ENCODE data around the gene POLR1B. TPM values are rescaled to one million over a fixed set of nuclear protein-coding genes. Genes with fewer than 3 reads are reported as not detected.
"Not testable (repeated sequence)": the region's sequence is repeated elsewhere in the genome, so short reads cannot be mapped to it uniquely, and the experiment has no call there.

POLR1B gene, protein sequence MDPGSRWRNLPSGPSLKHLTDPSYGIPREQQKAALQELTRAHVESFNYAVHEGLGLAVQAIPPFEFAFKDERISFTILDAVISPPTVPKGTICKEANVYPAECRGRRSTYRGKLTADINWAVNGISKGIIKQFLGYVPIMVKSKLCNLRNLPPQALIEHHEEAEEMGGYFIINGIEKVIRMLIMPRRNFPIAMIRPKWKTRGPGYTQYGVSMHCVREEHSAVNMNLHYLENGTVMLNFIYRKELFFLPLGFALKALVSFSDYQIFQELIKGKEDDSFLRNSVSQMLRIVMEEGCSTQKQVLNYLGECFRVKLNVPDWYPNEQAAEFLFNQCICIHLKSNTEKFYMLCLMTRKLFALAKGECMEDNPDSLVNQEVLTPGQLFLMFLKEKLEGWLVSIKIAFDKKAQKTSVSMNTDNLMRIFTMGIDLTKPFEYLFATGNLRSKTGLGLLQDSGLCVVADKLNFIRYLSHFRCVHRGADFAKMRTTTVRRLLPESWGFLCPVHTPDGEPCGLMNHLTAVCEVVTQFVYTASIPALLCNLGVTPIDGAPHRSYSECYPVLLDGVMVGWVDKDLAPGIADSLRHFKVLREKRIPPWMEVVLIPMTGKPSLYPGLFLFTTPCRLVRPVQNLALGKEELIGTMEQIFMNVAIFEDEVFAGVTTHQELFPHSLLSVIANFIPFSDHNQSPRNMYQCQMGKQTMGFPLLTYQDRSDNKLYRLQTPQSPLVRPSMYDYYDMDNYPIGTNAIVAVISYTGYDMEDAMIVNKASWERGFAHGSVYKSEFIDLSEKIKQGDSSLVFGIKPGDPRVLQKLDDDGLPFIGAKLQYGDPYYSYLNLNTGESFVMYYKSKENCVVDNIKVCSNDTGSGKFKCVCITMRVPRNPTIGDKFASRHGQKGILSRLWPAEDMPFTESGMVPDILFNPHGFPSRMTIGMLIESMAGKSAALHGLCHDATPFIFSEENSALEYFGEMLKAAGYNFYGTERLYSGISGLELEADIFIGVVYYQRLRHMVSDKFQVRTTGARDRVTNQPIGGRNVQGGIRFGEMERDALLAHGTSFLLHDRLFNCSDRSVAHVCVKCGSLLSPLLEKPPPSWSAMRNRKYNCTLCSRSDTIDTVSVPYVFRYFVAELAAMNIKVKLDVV
- total RNA-seq (2012; rRNA removed) = 23.8 and 26.9 TPM in 2 replicates

DNA sequence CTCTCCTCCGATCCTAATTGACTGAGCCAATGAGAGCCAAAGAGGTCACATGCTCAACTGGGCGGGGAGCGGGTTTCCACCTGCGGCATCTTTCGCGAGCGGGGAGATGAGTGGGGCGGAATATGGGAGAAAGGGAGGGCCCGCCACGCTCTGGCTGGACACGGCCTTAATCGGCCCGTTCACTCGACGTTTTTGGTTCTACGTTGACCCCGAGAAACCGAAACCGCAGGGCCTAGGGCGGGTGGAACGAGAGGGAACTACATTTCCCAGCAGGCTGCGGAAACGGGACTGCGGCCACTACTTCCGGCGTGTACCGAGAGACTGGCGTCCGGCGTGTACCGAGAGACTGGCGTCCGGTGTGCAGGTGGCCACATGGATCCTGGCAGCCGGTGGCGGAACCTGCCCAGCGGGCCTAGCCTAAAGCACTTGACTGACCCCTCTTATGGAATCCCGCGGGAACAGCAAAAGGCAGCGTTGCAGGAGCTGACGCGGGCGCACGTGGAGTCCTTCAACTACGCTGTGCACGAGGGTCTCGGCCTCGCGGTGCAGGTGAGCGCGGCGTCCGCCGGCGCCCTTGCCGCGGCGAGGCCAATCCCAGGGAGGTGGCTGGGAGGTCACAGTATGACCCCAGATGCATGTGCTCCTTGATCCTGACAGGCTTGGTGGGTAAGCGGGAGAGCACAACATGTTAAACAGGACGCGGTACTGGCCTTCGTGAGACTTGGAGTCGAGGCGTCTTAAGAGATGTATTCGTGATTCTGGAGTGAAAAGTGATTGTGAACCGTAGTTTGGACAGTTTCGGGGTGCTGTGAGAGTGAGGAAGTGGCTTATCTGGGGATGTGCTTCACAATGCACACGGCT, at the start of gene POLR1B:
Gene POLR1B, plus strand, starts transcription at position 343 of the 861 bp plus-strand sequence. Its CDS starts 30 bp downstream, at position 373.
- H3K4me1 ChIP-seq (ENCODE audit: control insufficient read depth, insufficient read depth, low read length) = peaks cover 14% of the 10 kb centered on the region
- H3K27me3 ChIP-seq (ENCODE audit: control insufficient read depth, insufficient read depth, low read length) = no peaks in the 10 kb centered on the region
- peak within 1 kb of the TSS; percentile 97 for H3K4me3 ChIP-seq (ENCODE audit: low read length)
- peak within 1 kb of the TSS; percentile 88 for H3K4me2 ChIP-seq (ENCODE audit: low read length)
- peak within 1 kb of the TSS; percentile 85 for H3K9ac ChIP-seq (ENCODE audit: low read depth, low read length)
- H3K36me3 ChIP-seq (ENCODE audit: insufficient read depth, low read length) = peaks cover 7% of the 10 kb centered on the region
- H3K9me3 ChIP-seq (replicated peaks; ENCODE audit: low read length) = no peaks in the 10 kb centered on the region

DNA sequence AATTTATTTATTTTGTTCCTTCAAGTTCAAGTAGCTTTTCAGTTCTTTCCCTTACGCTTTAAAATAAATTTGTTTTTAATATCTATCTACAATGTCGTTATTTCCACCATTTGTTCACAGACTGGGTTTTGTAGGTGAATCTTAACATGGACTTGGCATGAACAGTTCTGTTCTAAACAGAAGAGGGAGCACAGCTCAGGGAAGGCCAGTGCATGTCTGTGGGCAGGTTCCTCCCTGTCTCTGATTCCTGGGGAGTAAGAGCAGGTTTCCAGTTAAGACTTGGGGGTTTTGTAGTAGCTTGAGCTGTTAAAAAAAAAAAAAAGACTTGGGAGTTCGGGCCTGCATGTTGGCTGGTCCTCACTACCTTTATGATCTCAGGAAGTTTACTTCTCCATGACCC, 49.2 kb upstream of the POLR1B start:
- H3K9me3 ChIP-seq (replicated peaks; ENCODE audit: low read length) = no peaks in the 10 kb centered on the region
- no peak overlapping the region for H3K4me3 ChIP-seq (ENCODE audit: low read length)
- H3K9ac ChIP-seq (ENCODE audit: low read depth, low read length) = no peak overlapping the region
- no peak overlapping the region for H3K4me2 ChIP-seq (ENCODE audit: low read length)
- peaks cover 24% of the 10 kb centered on the region for H3K36me3 ChIP-seq (ENCODE audit: insufficient read depth, low read length)
- H3K4me1 ChIP-seq (ENCODE audit: control insufficient read depth, insufficient read depth, low read length) = peaks cover 18% of the 10 kb centered on the region
- H3K27me3 ChIP-seq (ENCODE audit: control insufficient read depth, insufficient read depth, low read length) = no peaks in the 10 kb centered on the region

DNA sequence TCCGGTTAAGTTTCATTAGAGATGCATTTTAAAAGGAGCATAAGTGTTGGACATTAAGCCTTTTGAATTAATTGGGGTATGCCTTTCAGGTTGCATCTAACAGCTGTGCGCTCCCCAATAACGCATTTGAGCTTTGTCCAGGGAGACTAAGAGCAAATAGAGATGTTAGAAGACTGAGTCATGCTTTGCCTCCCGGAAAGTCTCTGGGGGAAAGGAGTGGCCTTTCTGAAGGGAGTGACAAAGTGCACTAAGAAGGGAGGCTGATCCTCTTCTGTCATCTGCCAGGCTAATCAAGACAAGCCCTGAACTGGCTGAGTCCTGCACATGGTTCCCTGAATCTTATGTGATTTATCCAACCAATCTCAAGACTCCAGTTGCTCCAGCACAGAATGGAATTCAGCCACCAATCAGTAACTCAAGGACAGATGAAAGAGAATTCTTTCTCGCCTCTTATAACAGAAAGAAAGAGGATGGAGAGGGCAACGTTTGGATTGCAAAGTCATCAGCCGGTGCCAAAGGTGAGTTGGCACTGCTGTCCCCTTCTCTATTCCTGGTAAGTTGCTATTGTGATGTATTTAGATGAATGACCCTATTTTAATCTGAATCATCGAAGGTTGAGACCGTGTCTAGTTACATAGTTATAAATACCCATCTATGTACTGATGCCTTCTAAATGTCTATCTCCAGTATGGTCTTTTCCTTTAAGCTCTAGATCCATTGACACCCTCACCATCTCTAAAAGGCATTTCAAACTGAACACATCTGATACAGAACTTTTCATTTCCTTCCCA, 48.2 kb upstream of the POLR1B start:
- H3K4me1 ChIP-seq (ENCODE audit: control insufficient read depth, insufficient read depth, low read length) = peaks cover 15% of the 10 kb centered on the region
- H3K9ac ChIP-seq (ENCODE audit: low read depth, low read length) = no peak overlapping the region
- no peaks in the 10 kb centered on the region for H3K9me3 ChIP-seq (replicated peaks; ENCODE audit: low read length)
- H3K4me2 ChIP-seq (ENCODE audit: low read length) = peak overlapping the region; percentile 2
- peaks cover 25% of the 10 kb centered on the region for H3K36me3 ChIP-seq (ENCODE audit: insufficient read depth, low read length)
- H3K27me3 ChIP-seq (ENCODE audit: control insufficient read depth, insufficient read depth, low read length) = no peaks in the 10 kb centered on the region
- H3K4me3 ChIP-seq (ENCODE audit: low read length) = no peak overlapping the region

DNA sequence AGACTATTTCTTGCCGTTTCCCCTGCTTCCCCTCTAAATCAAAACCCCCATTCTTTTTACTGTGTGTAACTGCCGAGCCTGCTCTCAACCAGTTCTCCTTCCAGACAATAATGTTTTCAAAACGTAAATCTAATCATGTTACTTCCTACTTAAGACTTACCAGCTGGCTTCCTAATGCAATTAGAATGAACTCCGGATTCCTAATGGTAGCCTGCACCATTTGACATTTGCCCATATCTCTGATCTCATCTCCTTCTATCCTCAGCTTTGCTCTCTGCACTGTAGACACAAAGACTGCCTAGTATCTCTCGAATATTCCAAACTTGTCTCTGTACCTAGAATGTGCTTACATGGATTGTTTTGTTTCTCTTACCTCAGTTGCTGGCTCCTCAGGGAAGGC, 47.4 kb upstream of the POLR1B start:
- Histone ChIP-seq H3K9me3 (replicated peaks; ENCODE audit: low read length) (no peaks in the 10 kb centered on the region), H3K27me3 (ENCODE audit: control insufficient read depth, insufficient read depth, low read length) (no peaks in the 10 kb centered on the region), H3K4me2 (ENCODE audit: low read length) (no peak overlapping the region), H3K4me3 (ENCODE audit: low read length) (no peak overlapping the region), H3K36me3 (ENCODE audit: insufficient read depth, low read length) (peaks cover 23% of the 10 kb centered on the region), H3K4me1 (ENCODE audit: control insufficient read depth, insufficient read depth, low read length) (peaks cover 15% of the 10 kb centered on the region), H3K9ac (ENCODE audit: low read depth, low read length) (no peak overlapping the region)

DNA sequence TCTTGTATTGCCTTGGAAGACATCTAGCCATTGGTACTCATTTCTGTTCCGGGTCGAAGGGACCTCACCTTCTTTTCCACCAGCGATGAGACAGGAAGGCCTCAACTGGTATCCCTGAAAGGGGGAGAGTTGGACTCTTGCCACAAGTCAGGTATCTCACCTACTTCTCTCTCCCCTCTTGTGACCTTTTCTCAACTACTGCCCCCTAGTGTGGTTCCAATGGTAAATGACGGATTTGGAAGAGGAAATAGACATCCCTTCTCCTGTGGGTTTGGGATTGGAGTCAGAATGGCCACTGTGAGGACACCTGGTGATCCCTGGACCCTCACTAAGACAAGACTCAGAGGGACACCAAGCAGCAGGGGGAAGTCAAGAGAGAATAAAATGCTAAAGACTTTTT, 46.4 kb upstream of the POLR1B start:
- Histone ChIP-seq H3K36me3 (ENCODE audit: insufficient read depth, low read length) (peaks cover 19% of the 10 kb centered on the region), H3K4me1 (ENCODE audit: control insufficient read depth, insufficient read depth, low read length) (peaks cover 15% of the 10 kb centered on the region)
- H3K4me2 ChIP-seq (ENCODE audit: low read length); H3K9me3 ChIP-seq (replicated peaks; ENCODE audit: low read length); H3K4me3 ChIP-seq (ENCODE audit: low read length); H3K27me3 ChIP-seq (ENCODE audit: control insufficient read depth, insufficient read depth, low read length); H3K9ac ChIP-seq (ENCODE audit: low read depth, low read length): not testable (repeated sequence)

DNA sequence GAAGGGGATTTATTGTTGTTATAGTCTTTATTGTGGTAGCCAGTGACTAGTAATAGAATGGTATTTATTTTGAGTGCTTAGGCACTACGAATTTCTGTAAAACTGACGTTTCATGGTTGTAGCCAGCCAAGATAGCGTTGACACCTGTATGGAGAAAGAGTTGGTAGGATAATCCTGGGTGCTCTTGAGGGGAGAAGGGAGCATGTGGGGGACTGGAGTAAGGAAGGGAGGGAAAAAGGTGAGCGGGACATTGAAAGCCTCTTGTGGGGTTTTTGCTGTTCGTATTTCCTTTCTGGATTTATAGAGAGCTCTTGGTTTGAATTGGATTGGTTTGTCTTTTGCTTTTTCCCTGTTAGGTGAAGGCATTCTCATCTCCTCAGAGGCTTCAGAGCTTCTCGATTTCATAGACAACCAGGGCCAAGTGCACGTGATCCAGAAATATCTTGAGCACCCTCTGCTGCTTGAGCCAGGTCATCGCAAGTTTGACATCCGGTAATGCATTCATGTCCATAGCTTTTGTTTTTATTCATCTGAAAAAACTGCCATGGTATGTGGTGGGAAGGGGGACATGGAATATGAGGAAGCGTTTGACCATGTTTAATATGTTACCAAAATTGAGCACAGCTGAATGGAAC, 41.3 kb upstream of the POLR1B start:
- not testable (repeated sequence) for H3K4me1 ChIP-seq (ENCODE audit: control insufficient read depth, insufficient read depth, low read length); H3K9ac ChIP-seq (ENCODE audit: low read depth, low read length); H3K4me3 ChIP-seq (ENCODE audit: low read length); H3K9me3 ChIP-seq (replicated peaks; ENCODE audit: low read length); H3K27me3 ChIP-seq (ENCODE audit: control insufficient read depth, insufficient read depth, low read length); H3K4me2 ChIP-seq (ENCODE audit: low read length)
- peaks cover 16% of the 10 kb centered on the region for H3K36me3 ChIP-seq (ENCODE audit: insufficient read depth, low read length)

DNA sequence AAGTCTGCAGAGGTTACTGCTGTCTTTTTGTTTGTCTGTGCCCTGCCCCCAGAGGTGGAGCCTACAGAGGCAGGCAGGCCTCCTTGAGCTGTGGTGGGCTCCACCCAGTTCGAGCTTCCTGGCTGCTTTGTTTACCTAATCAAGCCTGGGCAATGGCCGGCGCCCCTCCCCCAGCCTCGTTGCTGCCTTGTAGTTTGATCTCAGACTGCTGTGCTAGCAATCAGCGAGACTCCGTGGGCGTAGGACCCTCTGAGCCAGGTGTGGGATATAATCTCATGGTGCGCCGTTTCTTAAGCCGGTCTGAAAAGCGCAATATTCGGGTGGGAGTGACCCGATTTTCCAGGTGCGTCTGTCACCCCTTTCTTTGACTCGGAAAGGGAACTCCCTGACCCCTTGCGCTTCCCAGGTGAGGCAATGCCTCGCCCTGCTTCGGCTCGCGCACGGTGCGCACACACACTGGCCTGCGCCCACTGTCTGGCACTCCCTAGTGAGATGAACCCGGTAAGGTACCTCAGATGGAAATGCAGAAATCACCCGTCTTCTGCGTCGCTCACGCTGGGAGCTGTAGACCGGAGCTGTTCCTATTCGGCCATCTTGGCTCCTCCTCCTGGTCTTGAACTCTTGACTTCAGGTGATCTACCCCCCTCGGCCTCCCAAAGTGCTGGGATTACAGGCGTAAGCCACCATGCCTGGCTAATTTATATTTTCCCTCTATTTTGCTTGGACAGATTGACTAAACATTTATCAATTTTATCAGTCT, 32.8 kb upstream of the POLR1B start:
- not testable (repeated sequence) for H3K4me1 ChIP-seq (ENCODE audit: control insufficient read depth, insufficient read depth, low read length); H3K9ac ChIP-seq (ENCODE audit: low read depth, low read length); H3K9me3 ChIP-seq (replicated peaks; ENCODE audit: low read length); H3K27me3 ChIP-seq (ENCODE audit: control insufficient read depth, insufficient read depth, low read length); H3K4me2 ChIP-seq (ENCODE audit: low read length); H3K4me3 ChIP-seq (ENCODE audit: low read length)
- peaks cover 15% of the 10 kb centered on the region for H3K36me3 ChIP-seq (ENCODE audit: insufficient read depth, low read length)

DNA sequence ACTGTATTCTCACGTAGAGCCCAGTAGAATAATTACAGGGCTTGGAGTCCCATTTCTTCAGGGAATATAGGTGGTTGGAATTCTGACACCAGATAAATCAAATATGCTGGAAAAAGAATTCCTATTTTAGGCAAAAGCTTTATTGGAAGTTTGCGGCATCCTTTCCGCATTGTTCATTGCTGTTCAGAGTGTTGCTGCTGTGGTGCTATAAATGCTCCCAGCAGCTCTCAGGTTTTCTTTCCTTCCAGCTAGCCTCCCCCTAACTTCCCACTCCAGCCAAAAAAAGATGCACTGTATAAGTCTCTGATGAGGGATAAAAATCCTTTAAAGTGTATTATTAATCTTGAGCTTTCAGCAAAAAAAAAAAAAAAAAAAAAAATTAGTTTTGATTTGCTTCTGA, 25.5 kb upstream of the POLR1B start:
- H3K9me3 ChIP-seq (replicated peaks; ENCODE audit: low read length) = no peaks in the 10 kb centered on the region
- peaks cover 57% of the 10 kb centered on the region for H3K36me3 ChIP-seq (ENCODE audit: insufficient read depth, low read length)
- H3K4me3 ChIP-seq (ENCODE audit: low read length) = no peak overlapping the region
- H3K27me3 ChIP-seq (ENCODE audit: control insufficient read depth, insufficient read depth, low read length) = no peaks in the 10 kb centered on the region
- no peak overlapping the region for H3K4me2 ChIP-seq (ENCODE audit: low read length)
- H3K4me1 ChIP-seq (ENCODE audit: control insufficient read depth, insufficient read depth, low read length) = no peaks in the 10 kb centered on the region
- no peak overlapping the region for H3K9ac ChIP-seq (ENCODE audit: low read depth, low read length)

DNA sequence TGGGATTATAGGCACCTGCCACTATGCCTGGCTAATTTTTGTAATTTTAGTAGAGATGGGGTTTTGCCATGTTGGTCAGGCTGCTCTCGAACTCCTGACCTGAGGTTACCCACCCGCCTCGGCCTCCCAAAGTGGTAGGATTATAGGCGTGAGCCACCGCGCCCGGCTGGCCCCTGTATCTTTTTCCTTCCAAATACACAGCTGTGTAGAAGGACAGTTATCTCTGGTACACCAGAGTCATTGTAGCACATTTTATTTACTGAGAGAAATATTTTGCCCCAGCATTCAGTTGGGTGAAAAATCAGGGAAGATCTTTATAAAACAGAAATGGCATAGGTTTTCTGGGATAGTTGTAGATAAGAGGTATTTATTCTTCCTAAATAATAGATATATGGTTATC, 23.5 kb upstream of the POLR1B start:
- H3K4me3 ChIP-seq (ENCODE audit: low read length) = no peak overlapping the region
- no peak overlapping the region for H3K4me2 ChIP-seq (ENCODE audit: low read length)
- no peaks in the 10 kb centered on the region for H3K4me1 ChIP-seq (ENCODE audit: control insufficient read depth, insufficient read depth, low read length)
- peaks cover 69% of the 10 kb centered on the region for H3K36me3 ChIP-seq (ENCODE audit: insufficient read depth, low read length)
- no peaks in the 10 kb centered on the region for H3K27me3 ChIP-seq (ENCODE audit: control insufficient read depth, insufficient read depth, low read length)
- H3K9ac ChIP-seq (ENCODE audit: low read depth, low read length) = no peak overlapping the region
- no peaks in the 10 kb centered on the region for H3K9me3 ChIP-seq (replicated peaks; ENCODE audit: low read length)

All from skeletal muscle satellite cell (primary cell).